ENCODE data around the gene OR6M1.

The OR6M1 gene

DNA sequence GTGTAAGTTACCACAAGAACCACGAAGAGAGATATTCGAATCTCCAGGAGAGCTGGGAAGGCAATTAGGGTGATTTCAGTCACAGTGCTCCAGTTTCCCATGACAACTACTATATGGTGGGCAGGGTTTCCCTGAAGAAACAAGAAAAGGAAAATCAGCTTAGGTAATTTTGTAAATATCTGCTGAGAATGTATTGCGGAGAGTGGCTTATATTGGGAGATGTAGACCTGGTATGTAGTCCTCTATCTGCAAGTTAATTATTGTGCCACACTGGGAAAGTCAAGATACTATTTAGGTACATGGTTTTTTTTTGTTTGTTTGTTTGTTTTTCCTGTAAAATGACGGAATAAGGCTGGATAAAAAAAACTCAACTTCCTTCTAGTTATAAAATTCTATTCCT lies at the start of gene OR6M1:
Gene OR6M1 (minus strand): TSS at position 101 of the 400 bp plus-strand sequence. CDS start 0 bp downstream, at position 101.
- no peak for DNase-seq (ENCODE audit: low read depth)

- no peak for DNase-seq (ENCODE audit: low read depth)
These were observed 46.9 kb upstream of the OR6M1 start for GRCh38 chr11:123853038-123853437.

- no peak for DNase-seq (ENCODE audit: low read depth)
These were observed 46.2 kb upstream of the OR6M1 start for GRCh38 chr11:123852321-123852720.

DNA sequence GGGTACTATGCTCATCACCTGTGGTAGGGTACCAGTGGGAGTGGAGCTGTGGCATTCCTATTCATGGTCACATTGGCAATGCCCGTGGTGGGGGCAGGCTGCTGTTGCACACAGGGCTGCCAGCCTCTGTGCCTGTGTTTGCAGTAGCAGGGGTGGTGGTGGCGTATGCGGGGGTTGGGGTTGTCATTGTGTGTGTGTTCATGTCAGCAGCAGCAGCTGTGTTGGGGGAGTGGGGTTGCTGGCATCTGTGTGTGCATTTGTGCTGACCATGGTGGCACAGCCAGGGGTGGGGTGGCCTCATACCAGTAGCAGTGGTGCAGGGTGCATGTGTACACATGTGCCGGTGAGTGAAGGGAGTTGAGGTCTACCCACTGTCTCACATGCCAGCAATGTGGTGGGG lies 45.0 kb upstream of the OR6M1 start:
- no peak for DNase-seq (ENCODE audit: low read depth)

DNA sequence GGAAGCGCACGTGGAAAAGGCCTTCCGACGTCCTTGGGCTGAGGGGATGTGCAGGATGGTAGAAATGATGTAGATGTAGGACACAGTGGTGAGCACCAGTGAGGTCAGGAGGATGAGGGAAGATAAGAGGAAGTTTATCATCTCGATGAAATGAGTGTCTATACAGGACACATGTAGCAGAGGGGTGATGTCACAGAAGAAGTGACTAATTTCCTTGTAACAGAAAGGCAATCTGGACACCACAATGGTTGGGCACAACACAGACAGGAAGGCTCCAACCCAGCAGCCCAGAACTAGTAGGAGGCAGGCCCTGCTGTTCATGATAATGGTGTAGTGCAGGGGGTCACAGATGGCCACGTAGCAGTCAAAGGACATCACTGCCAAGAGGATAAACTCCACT lies 35.0 kb upstream of the OR6M1 start:
- no peak for DNase-seq (ENCODE audit: low read depth)

DNA sequence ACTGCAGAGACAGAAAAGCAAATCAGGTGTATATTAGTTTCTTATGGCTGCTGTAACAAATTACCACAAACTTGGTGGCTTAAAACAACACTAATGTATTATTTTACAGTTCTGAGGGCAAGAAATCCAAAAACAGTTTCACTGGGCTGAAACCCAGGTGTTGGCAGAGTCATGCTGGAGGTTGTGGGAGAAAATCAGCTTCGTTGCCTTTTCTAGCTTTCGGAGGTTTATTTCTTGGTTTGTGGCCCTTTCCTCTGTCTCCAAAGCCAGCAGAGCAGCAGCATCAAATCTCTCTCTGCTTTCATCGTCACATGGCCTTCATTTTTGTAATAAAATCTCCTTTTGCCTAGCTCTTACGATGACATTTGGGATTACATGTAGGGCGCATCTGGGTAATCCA lies 33.0 kb upstream of the OR6M1 start:
- no peak for DNase-seq (ENCODE audit: low read depth)

DNA sequence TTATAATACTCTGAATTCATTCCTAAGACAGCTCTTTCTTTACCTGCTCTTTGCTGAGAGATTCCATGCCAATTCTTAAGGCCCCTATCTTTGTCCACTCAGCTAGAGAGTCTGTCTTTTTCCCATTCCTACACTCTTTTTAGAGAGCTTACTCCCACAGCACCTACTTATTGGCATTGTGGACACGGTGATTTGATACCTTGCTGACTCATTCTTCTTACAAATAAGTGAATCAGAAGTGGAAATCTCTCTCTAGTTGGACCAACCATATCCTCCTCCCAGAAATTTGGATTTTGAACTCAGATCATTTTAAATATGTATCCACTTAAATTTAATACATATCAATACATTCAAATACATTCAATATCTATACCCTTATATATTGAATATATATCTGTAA lies 32.5 kb upstream of the OR6M1 start:
- no peak for DNase-seq (ENCODE audit: low read depth)

DNA sequence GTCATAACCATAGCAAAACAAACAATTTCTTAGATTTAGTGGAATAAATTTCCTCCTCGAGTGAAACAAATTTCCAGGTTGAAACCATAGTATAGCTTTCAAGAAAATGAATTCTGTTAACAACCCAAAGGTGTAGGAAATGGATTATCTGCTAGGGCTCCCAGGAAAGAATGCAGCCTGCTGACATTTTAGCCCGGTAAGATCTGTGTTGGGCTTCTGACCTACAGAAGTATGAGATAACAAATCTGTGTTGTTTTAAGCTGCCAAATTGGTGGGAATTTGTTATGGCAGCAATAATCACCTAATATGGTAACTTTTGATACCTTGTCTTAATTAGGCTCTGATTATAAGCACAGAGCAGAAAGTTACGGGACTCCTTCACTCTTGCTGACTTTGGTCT lies 32.0 kb upstream of the OR6M1 start:
- DNase-seq (ENCODE audit: low read depth): no peak

- DNase-seq (ENCODE audit: low read depth): no peak
These were observed 26.9 kb upstream of the OR6M1 start for GRCh38 chr11:123833095-123833494.

DNA sequence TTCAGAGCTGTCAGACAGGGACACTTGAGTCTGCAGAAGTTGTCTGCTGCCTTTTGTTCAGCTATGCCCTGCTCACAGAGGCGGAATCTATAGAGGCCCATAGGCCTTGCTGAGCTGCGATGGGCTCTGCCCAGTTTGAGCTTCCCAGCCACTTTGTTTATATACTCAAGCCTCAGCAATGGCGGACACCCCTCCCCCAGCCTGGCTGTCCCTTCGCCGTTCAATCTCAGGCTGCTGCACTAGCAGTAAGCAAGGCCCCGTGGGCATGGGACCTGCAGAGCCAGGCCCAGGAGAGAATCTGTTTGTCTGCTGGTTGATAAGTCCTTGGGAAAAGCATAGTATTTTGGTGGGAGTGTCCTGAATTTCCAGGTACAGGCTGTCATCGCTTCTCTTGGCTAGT lies 23.6 kb upstream of the OR6M1 start:
- DNase-seq (ENCODE audit: low read depth): no peak

GRCh38 chr11:123822599-123822998 lies 16.4 kb upstream of the OR6M1 start:
- DNase-seq (ENCODE audit: low read depth): no peak

DNA sequence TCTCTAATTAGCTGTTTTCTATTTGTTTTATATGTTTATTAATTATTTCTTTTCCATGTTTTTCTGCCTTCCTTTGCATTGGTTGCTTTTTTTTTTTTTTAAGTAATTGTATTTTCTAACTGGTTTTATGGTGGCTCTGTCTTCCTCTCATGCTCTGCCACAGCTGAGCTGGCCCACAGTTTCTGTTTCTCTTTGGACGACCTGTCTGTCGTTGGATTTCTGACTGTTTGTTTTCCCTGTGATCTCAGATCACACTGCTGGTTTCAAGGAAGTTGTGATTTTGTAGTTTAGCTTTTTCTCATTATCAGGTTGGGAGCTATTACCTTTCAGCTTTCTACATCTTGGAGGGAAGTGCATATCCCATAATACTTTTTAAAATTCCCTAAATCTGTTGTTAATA lies 15.9 kb upstream of the OR6M1 start:
- DNase-seq (ENCODE audit: low read depth): no peak

- no peak for DNase-seq (ENCODE audit: low read depth)
These were observed 9.0 kb upstream of the OR6M1 start for GRCh38 chr11:123815122-123815521.

DNA sequence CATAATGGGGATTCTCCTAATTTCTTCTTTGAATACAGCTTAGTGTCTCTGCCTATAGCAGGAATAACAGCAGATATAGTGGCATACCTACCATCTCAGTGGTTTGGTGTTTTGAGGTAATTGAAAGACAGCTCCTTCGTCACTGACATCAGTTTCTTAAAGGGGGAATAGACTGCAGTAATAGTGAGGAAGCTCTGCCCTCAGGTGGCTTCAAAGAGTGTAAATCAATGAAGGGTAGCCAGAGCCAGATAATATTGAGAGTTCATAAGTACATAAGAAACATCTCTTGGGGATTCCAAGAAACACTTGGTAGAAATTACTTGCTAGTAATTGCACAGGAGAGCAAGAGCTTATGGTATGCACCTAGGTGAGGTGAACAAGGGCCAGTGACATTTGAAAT lies 4.4 kb downstream of the OR6M1 start:
- no peak for DNase-seq (ENCODE audit: low read depth)

DNA sequence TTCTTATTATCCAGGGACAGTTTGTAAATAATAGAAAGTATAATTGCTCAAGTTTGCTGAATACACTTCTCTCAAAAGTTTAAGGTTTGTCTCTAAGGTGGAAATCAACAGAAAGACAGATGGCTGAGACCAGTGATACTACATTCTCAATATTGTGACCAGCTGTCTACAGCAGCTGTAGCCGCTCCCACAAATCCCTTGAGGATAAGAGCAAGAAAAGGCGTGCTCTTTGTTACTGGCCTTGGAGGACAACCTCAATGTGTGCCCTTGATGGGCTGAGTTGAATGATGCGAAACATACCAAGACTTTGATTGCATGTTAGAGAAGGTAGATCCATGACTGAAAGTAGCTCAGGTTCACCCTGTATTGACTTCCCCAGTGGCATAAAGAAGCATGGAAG lies 6.1 kb downstream of the OR6M1 start:
- DNase-seq (ENCODE audit: low read depth): no peak

GRCh38 chr11:123799438-123799837 lies 6.7 kb downstream of the OR6M1 start:
- DNase-seq (ENCODE audit: low read depth): no peak

- no peak for DNase-seq (ENCODE audit: low read depth)
These were observed 7.5 kb downstream of the OR6M1 start for GRCh38 chr11:123798513-123799252.

DNA sequence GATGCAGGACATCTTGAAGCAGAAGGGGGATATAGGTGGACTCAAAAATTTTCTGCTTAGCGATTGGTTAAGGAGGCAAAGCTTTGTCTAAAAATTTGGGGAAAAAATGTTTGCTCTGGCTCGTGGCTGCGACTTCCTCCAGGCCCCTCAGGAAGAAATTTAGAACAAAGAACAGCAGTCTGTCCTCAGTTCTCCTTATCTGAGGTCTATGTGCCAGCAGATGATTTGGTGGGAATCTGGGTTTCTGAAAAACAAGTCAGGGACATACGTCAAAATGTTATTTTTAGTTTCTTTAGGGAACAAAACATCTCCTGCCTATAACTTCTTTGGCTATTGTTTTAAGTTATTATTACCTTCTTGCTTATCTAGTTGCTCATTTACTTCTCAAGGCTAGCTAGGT lies 8.1 kb downstream of the OR6M1 start:
- DNase-seq (ENCODE audit: low read depth): no peak

GRCh38 chr11:123797541-123797940 lies 8.6 kb downstream of the OR6M1 start:
- DNase-seq (ENCODE audit: low read depth): no peak

DNA sequence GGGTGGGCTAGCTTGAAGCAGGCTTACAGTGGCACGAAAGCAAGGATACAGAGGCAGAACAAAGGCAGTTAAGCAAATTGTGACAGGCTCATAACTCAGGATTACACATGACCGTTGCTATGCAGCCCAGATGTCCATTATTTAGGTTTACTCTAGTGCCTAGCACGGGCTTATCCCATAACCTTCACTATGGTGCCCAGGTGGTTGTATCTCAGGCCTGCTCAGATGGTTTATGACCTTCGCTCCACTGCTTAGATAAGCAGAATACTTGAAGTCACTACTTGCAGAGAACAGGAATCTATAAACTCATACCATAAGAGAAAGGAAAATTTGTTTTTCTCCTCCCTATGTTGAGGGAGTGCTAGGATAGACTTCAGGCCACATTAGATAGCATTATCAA lies 9.0 kb downstream of the OR6M1 start:
- DNase-seq (ENCODE audit: low read depth): no peak

DNA sequence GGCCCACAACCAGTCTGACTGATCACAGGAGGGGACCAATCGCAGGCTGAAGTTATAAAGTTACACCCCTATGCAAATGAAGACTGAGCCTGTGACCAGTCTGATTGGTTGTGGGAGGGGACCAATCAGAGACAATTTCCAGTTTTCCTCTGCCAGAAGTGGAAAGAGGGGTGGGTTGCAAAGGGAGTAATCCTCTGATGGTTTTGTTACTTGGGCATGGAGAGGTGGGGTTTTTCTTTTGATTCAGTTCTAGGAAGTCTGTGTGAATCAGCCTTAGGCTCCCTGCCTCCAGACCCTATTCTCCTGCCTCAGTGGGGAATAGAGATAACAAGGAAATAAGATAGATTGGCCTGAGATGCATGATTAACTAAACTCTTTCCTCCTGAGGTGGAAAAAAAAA lies 9.9 kb downstream of the OR6M1 start:
- no peak for DNase-seq (ENCODE audit: low read depth)

- no peak for DNase-seq (ENCODE audit: low read depth)
These were observed 22.6 kb downstream of the OR6M1 start for GRCh38 chr11:123783536-123783935.

- no peak for DNase-seq (ENCODE audit: low read depth)
These were observed 27.6 kb downstream of the OR6M1 start for GRCh38 chr11:123778511-123778910.

GRCh38 chr11:123775715-123776549 lies 30.2 kb downstream of the OR6M1 start:
- no peak for DNase-seq (ENCODE audit: low read depth)
